SW 1271 (cell line): ENCODE results near the gene CATSPER3.

Source experiments
- DNase-seq, 2 experiments: peaks; one replicate each; lab custom pipeline; 2025; lab: John Stamatoyannopoulos, UW

The CATSPER3 gene

DNA sequence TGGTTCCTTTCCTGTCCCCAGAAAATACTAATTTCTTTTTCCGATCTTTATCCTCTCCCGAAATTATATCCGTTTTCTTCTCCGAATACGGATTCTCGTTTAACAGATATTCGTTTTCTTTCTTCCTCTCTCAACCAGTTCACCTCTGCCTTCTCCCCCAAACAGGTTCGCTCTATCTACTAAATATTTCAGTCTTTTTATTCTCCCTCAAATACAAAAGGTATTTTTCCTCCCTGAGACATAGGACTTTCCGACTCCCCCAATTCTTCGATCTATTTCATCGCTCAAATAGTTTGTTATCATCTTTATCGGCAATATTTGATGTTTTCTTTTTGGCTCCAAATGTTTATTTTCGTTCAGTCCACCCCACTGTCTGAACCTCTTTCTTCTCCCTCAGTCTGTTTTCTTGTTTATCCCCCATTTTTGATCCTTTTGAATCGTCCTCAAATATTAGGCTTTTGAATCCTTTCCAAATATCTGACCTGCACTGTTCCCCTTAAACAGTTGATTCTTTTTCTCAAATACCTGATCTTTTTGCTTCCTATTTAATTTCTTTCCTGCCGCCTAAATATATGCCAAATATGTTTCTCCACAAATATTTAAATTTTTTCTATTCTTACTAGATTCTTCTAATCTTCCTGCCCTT lies 61.9 kb downstream of the CATSPER3 start:
- no peak for DNase-seq

DNA sequence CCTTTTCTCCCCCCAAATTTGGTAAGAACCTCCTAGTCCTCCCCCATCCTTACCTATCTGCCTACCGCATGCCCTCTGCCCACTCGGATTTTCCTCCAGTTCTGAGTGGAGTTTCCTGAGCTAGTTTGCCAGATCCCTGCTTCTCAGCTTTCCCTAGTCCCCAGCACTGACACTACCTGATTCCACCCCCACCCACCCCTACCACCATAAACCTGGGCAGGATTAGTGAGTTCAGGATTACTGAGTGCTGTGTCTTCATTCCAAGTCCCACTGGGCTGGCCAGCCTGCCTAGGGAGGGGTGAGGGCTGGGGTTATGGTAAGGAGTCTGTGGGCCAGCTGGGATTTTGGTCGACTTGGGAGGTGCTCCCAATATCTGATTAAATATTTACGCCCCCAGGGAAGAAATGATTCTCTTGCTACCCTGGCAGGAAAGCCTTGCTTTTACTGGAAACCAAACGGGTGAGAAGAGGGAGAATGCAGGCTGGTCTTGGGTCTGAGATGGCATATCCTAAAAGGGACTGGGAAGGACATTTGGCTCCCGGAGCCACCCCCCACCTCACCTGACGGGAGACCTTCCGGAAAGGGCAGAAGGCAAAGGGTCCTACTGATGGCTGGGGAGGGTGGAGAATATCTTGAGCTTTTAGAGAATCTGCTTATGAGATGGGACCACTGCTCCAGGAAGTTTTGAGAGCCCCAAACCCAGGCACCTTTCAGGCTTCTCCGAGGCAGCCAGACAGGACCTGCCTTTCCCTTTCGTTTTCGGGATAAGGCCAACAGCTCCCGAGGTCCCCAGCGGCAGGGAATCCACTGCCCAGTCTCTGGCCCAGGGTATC lies 62.6 kb downstream of the CATSPER3 start:
- DNase-seq = no peak

DNA sequence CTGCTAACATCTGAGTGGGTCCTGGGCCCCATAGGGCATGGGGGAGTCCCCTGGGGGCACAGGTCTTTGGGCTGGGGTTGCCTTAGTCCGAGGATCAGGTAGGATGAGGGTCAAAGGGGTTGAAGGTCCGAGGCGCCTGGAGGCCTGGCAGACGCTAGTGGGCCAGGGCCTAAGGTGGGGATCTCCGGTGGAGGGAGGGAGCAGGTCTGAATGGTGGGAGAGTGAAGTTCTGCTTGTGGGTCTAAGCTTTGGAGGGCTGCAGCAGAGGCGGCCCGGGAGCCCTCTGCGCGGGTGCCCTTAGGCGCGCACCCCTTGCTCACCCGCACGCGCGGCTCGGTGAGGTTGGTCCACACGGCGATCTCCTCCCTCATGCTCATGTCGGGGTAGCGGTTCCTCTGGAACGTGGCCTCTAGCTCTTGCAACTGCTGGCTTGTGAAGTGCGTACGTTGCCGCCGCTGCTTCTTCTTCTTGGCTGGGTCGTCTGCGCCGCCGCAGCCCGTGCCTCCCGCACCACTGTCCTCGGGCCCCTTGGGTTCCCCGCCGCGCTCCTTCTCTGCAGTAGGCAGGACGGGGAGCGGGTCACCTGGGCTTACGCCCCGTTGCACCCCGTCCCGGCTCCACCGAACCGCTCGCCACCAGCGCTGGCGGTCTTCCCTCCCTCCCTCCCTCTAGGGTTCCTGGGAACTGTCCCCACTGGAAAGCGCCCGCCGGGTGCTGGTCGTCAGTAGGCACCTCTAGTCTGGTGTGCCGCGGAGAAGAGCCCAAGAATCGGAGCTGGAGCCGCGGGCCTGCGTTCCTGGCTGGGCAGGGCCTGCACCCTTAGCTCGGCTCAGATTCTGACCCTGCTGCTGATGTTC lies 63.5 kb downstream of the CATSPER3 start:
- no peak for DNase-seq

DNA sequence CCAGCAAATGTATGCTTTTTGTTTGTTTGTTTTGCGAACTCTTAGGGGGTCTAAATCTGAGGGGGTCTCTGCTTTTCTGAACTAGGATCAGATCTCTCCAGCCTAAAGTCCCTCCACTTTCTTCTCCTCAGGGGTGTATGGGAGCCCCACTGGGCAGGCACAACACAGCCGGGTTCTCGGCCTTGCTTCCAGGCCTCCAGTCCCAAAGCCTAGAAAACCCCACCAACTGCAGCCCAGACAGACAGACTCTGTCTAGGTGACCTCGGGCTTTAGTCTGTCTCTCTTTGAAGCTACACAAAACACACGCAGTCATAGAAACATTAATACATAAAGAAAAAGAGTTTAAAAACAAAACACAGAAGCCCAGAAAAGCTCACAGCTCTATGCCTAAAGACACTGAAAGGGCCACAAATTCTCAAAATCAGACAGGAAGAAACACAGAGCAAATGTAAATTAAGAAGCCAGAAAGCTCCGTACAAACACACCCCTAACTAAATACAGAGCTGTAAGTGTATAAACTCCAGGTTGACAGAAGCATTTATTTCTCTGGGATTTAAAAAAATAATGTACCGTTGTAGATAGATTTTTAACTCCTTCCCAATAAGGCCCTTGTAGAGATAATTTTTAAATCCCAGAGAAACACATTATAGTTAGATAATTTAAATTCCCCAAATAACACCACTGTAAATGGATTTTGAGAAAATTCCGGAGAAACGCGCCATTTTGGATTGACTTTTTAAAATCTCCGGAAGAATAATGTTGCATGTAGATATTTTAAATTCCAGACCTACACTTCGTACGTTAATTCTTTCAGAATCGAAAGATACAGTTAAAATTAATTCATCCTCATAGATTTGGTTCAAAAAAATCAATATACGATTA lies 64.3 kb downstream of the CATSPER3 start:
- DNase-seq = no peak

DNA sequence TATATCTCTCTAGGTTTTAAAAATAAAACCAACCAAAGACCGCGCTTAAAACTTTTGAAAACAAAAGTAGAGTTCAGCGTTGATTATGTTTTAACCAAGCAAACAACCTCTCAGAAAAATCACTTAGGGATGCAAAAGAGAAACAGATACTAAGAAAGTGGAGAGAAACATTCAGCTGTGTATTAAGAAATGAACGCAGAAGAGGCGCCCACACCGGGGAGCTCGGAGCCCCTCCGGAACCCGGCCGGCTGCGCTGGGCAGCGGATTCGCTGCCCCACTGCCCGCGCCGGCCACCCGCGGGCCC lies 64.9 kb downstream of the CATSPER3 start:
- DNase-seq = no peak

DNA sequence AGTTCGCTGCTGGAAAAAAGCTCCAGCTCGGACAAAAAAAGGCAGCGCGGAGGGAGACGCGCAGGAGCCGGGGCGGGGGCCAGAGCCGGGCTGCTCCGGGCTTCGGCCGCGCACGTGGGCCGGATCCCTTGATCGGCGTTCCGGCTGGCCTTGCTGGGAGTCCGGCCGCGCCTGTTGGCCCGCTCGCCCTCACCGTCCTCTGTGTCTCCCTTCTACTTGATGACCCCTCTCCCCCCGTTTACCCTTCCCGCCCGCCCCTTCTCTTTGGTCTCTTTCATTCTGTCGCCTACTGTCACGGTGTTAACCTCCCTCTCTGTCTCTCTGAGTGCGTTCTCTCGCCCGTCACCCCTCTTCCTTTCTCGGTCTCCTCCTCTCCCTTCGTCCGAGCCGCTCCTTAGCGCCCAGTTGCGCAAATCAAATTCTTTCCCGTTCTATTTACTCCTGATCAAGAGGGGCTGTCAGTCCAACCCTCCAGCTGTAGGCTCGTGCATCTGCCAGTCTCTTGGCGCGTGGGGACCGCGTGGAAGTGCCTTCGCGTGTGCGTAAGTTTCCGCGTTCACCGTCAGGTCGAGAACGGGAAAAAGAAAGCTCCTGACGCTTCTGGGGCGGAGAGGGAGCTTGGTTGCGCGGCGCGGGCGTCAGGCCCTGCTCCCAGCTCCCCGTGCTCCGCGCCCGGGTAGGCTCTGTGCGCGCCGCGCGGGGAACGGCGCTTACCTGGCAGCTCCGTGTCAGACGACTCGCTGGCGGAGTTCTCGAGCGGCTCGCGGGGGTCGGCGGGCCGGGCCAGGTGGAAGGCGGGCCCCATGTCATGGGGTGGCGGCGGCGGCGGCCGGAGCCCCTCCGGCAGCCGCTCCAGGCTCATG lies 65.5 kb downstream of the CATSPER3 start:
- DNase-seq = peak in 1 of 2 experiments; percentile 25

DNA sequence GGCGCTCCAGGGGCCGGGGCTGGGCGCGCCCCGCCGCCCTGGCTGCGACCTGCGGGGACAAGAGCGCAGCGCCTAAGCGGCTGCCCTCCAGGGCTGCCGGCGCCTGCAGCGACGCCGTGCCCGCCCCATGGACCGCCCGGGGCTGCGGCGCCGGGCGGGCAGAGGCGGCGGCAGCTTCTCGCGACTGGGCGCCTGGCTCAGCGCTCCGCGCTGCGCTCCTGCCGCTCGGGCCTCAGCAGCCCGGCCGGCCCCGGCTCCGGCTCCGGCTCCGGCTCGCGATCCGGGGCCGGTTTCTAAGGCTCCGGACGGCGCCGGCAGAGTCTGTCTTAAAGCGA lies 66.2 kb downstream of the CATSPER3 start, which contains the start of gene PITX1:
Gene PITX1 (minus strand): TSS at position 328 of the 335 bp plus-strand sequence. CDS start 347 bp downstream, outside the sequence.
- no peak for DNase-seq

DNA sequence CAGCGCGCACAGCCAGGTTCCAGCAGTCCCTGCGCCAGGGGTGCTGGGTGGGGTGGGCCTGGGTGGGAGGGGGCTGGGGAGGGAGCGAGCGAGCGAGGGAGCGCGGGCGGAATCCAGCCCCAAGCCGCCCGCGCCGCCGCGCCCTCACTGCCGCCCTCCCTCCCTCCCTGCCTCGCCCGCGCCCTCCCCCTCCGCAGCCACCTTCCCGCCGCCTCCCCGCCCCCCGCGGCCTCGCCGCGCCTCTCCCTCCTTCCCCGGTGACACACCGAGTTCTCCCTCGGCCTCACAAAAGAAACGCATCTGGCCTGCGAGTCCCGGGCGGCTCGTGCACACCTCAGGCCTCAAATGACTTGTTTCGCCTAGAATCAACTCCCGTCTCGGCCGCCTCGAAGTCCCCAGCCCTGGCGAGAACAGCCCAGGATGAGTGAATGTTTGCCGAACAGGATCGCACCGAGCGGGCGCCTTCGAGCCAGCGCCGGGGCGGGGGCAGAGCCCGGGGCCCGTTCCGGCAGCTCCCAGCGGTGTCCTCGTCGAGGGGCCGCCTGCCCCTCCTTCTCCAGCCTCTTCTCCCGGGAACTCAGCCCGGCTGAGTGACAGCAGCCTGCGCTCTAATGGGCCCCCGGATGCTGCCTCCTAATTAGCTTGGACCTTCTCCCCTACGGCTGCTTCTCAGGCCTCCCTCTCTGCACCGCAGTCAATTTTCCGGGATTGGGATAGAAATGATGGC lies 66.7 kb downstream of the CATSPER3 start:
- no peak for DNase-seq

DNA sequence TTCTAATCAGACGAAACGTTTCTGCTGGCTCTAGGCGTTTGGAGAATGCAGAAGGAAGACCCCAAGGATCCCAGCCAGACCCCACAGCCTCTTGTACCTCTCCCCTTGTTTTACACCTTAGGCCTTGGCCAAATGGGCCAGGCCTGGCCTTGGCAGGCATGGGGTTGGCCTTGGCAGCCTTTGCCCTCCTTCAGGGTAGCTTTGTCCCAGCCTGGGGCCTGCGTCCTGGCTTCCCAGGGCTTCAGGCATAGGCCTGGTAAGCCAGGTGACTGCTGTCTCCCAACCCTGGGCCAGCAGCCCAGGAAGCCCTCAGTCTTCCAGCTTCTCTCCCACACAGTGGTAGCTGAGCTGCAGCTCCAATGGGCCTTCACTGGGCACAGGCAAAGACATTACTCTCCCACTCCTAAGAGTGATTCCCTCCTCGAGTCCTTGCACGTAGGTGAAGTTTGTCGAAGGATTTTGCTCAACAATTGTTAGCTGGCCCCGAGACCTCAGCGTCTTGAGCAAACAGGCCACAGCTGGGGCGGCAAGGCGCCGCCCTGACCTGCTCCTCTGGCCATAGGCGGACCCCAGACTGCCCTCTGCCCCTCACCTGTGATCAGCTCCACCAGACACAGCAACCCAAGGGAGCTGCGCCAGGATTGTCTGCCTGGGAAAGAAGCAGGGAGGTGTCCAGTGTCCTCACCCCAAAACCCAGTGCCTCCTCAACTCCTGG lies 67.4 kb downstream of the CATSPER3 start:
- DNase-seq = no peak

DNA sequence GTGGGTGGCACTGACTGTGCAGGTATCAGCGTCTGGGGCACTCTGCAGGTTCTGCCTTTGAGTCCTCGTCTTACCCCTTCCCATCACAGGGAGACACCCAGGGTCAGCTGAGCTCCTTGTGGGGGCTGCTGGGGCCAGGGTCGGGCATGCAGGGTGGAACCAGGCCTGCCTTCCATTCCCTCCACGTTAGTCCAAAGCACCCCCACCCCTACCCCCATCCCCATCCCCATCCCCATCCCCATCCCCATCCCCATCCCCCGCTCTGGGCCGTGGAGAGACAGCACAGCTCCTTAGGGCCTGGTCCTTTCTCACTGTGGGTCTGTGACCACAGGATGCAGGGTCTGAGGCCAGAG lies 67.9 kb downstream of the CATSPER3 start:
- no peak for DNase-seq

DNA sequence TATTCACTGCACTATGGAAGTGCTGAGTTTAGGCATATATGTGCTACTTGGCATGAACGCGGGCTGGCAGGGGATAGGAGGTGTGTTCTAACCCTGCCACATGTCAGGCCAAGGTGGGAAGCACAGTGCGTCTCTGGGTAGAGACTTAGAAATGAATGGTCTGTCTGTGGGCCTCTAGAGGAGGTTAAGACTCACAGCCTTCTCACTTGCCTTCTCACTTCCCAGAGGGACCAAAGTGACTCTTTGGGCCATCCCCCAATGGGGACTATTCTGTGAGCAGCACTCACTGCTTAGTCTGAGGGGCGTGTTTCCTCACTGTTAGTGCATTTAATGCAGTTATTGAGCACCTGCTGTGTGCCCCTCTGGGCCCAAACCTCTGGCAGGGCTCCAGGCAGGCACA lies 68.7 kb downstream of the CATSPER3 start:
- DNase-seq = no peak

DNA sequence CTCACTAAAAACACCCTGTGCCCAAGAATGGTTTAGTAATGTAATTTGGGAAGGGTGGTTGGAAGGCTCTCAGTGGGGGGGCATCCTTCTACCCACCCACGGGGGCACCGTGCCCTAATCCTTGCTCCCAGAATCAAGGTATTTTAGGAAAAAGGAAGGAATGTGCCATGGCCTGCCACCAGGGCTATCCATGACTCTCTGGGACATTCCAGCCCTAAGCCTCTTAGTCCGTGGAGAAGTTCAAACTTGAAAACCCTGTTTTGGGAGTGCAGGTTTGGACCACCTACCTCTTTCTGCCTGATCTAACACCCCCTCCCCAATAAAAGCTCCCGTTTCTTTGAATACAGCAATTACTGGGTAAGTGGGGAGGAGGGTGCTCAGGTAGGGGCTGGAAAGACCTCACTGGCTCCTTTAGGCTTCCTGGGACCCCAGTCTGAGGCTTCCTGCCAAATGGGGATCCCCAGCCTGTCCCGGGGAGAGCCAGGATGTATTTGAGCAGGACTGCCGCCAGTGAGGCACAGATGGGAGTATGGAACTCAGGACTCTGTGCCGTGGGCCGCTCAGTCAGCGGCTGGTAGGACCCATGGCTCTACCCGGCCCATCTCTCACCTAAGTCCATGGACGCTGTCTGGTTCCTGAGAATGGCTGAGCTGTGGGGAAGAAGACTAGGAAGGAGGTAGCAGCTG lies 70.0 kb downstream of the CATSPER3 start:
- DNase-seq = no peak

DNA sequence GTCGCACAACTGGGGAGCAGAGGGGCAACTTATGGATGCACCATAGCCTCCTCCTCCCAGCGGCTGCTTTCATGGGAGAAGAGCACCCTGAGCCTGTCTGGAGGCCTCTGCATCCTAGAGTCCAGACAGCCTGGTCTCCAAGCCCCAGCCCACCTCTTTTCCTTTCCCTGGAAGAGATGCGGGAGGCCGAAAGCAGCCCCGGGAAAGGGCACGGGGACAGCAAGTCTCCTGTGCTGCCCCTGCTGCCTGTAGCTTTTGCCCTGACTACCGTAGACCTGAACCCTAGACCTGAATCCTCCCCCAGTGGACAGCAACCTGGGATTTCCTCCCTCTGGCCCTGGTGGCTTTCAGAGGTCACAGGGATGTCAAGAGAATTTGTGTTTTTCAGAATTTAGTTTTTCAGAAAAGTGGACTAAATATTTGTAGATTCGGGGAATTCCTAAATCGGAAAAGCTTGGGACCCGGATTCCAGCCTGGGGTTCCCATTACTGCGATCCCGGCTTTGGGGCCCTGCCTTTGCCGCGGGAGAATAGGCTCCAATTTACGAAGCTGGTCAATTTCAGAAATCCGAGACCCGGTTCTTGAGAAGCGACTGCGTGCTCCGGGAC lies 70.6 kb downstream of the CATSPER3 start:
- DNase-seq = no peak

DNA sequence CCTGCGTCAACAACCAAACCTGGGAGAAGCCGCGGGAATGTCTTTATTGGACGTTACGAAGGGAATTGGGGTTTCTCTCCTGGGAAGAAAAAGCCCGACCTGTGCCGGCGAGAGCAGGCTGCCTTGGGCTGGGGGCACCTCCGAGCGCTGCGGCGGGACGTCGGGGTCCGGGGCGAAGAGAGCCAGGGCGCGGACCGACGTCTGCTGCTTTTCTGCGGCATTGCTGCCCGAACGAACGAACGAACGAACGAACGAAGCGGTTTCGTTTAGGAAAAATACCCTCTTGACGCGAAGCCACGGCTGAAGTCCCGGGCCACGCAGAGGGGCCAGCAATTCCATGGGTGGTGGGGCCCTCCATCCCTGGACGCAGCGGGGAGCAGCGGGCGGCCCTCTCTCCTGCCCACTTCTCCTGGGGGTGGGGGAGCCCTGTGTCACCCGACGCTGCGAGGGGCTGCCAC lies 71.1 kb downstream of the CATSPER3 start:
- DNase-seq = no peak

DNA sequence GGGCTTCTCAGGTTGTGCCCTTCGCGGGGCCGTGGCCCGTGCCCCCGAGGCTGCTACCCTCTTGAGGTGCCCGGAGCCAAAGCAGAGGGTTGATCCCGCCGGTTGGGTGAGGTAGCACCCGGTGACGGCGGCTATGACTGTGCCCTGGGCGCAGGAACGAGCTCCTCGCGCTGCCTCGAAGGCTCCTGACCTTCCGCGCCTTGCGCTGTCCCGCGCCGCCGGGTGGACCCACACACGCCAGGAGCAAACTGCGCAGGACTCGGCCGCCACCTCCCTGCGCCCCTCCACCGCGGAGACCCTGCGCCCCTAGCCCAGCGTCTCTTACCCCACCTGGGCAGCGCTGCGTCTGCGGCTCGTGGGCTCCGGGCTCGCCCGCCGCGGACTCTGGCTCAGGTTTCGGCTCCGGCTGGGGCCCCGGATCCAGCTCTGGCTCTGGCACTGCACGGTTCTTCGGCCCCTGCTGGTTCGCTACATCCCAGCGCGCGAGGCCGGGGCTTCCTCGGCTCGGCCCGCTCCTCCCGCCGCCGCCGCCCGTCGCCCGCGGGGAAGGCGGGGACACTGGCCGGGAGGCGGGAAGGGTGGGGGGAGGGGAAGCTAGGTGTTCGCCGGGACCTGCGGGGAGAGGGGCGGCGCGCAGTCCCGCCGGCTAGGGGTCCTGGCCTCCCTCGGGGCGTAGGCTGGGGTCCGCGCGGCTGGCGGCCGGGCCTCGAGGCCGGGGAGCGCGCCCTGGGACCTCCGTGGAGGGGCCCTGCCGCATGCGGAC lies 71.7 kb downstream of the CATSPER3 start:
- DNase-seq = no peak

DNA sequence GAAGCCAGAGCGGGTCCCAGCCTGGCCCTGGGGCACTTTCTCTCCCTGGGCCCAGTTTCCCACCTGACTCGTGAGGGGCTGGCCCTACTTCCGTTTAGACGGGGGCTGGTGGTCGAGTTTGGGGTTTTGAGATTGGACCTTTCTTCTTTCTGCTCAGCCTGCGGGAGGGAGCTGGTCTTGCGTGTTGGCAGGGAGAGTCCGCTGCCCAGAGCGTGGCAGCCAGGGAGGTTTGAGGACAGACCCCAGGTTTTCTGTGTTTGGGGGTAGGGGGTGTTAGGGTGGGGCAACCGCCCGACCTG lies 72.3 kb downstream of the CATSPER3 start:
- no peak for DNase-seq

DNA sequence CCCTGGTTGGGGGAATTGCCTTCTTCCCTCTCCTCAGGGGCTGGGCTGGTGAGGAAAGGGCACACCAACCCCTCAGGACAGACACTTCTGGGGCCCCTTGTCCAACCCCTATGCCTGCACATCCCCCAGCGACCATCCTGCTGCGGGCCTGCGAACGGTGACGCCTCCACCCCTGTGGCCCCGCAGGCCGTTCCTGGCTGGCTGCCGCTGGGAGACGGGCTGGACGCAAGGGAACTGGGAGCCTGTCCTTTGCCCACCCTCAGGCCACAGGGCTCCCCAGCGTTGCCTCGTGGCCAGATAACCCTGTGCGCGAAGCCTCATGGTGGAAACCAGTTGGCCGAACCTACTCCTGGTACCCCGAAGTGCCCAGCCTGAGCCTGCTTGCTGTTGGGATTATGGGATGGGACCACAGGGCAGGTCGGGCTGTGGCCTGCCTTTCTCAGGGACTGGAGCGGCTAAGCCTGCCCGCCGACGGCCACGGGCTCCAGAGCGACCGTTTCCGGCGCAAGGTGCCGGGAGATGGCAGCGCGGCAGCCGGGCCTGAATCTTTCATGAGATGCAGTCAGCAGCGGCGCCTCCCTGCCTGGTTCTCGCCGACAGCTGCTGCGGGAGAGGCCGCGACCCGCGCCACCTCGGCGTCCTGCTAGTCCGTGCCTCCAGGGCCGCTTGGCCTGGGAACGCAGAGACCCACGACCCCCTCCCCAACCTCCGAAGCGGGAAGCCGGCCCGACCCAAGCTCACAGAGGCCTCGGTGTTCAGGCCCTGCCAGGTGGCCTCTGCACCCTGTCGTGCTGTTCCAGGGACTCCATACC lies 72.8 kb downstream of the CATSPER3 start:
- no peak for DNase-seq
